ENCODE measurements around the gene ZBTB17. TPM values are rescaled to one million over a fixed set of nuclear protein-coding genes. Genes with fewer than 3 reads are reported as not detected.

Gene ZBTB17
- total RNA-seq, 1 donor from 2014 or later, result 63.9 TPM

GRCh38 chr1:15941044-15941840 is 34.7 kb downstream of the ZBTB17 start:
- Mint-ChIP-seq H3K27ac (no peak overlapping the region), H3K27me3 (no peaks in the 10 kb centered on the region)

GRCh38 chr1:15940110-15941043 is 35.5 kb downstream of the ZBTB17 start:
- H3K4me3 Mint-ChIP-seq, result no peak overlapping the region
- intact Hi-C loops (cut with micrococcal nuclease), result no loop called here
- H3K36me3 Mint-ChIP-seq (ENCODE audit: low read depth), result peaks cover 51% of the 10 kb centered on the region
- DNase-seq, result no peak
- peaks cover 13% of the 10 kb centered on the region for H3K4me1 Mint-ChIP-seq
- no peaks in the 10 kb centered on the region for H3K9me3 Mint-ChIP-seq
- H3K27ac Mint-ChIP-seq, result no peak overlapping the region
- no peaks in the 10 kb centered on the region for H3K27me3 Mint-ChIP-seq

More at GRCh38 chr1:15941044-15941840, 34.7 kb downstream of the ZBTB17 start:
- peaks cover 14% of the 10 kb centered on the region for H3K4me1 Mint-ChIP-seq
- no peak for DNase-seq
- H3K4me3 Mint-ChIP-seq, result no peak overlapping the region
- intact Hi-C loops (cut with micrococcal nuclease), result no loop called here
- no peaks in the 10 kb centered on the region for H3K9me3 Mint-ChIP-seq
- H3K36me3 Mint-ChIP-seq (ENCODE audit: low read depth), result peaks cover 47% of the 10 kb centered on the region

DNA sequence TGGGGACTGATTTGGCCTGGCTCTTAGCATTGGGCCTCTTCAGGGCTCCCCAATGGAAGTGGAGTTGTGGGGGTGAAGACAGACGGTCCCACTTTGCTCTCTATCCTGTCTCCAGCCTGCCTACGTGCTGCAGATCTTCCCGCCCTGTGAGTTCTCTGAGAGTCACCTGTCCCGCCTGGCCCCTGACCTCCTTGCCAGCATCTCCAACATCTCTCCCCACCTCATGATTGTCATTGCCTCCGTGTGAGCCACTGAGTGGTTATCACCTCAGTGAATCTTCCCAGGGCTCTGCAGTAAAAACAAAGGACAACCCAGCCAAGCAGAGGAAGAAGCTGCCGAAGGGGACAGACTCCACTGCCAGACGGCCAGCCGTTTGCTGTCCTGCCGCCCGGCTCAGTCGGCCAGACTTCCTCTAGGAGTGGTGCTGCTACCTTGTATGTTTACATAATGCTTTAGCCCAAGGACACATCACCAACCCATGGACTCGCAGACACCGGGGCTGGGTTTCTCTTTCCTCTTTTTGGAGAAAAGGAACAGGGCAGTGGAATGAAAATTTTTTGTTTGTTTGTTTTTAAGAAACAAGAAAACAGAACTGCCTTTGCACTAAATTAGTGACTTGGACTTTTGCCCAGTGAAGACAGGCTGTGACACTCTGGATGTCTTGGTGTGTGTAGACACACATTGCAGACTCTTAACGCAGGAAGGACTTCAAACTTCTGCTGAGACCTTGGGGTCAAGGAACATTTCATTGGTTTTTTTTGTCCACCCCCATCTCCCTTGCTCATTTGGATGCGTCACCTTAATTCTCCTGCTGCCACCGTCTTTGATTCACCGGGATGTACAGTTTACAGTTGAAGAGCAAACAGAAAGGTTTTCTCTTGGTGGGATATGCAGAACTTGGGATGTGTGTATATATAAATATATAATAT is 36.5 kb downstream of the ZBTB17 start:
- Mint-ChIP-seq H3K4me1 (peaks cover 13% of the 10 kb centered on the region), H3K27me3 (no peaks in the 10 kb centered on the region), H3K36me3 (ENCODE audit: low read depth) (peaks cover 56% of the 10 kb centered on the region), H3K4me3 (no peak overlapping the region), H3K9me3 (no peaks in the 10 kb centered on the region), H3K27ac (peak overlapping the region; percentile 71)
- DNase-seq, result no peak
- intact Hi-C loops (cut with micrococcal nuclease), result no loop called here

DNA sequence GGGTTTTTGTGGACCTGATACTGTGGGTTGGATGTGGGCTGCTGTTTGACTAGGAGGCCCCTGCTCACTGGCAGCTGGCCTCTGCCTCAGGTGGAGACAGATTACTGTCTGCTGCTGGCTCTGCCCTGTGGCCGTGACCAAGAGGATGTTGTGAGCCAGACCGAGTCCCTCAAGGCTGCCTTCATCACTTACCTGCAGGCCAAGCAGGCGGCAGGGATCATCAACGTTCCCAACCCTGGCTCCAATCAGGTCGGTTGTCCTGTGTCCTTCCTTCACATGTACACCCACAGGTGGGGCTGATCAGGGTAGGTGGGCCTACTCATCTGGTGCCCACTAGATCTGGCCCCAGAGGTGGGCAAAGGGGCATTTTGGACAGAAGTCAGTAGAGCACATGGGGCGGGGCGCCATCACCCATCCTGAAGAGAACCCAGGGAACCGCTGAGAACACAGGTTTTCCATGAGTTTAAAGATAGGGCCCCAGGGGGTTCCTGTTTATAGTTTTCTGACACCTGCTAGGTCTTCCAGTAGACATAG is 37.2 kb downstream of the ZBTB17 start:
- H3K27me3 Mint-ChIP-seq, result no peaks in the 10 kb centered on the region
- H3K4me3 Mint-ChIP-seq, result no peak overlapping the region
- DNase-seq, result no peak
- H3K9me3 Mint-ChIP-seq, result no peaks in the 10 kb centered on the region
- intact Hi-C loops (cut with micrococcal nuclease), result no loop called here
- peaks cover 62% of the 10 kb centered on the region for H3K36me3 Mint-ChIP-seq (ENCODE audit: low read depth)
- peak overlapping the region; percentile 71 for H3K27ac Mint-ChIP-seq
- H3K4me1 Mint-ChIP-seq, result peaks cover 13% of the 10 kb centered on the region

DNA sequence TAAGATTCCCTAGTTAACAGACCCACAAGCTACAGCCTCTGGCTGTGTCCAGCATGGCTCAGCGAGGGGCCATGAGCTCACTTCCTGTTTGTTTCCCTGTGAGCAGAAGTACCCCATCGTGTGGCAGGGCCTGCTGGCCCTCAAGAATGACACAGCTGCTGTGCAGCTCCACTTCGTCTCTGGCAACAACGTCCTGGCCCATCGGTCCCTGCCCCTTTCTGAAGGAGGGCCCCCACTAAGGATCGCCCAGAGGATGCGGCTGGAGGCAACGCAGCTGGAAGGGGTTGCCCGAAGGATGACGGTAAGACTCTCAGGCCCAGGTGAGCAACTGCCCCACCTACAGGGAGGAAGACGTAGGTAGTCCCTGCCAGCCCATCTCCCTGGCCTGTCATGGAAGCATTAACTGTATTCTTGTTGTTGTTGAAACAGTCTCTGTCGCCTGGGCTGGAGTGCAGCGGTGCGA is 38.2 kb downstream of the ZBTB17 start:
- peaks cover 69% of the 10 kb centered on the region for H3K36me3 Mint-ChIP-seq (ENCODE audit: low read depth)
- DNase-seq, result no peak
- H3K27me3 Mint-ChIP-seq, result no peaks in the 10 kb centered on the region
- peak overlapping the region; percentile 76 for H3K27ac Mint-ChIP-seq
- no peaks in the 10 kb centered on the region for H3K9me3 Mint-ChIP-seq
- H3K4me1 Mint-ChIP-seq, result peaks cover 13% of the 10 kb centered on the region
- no peak overlapping the region for H3K4me3 Mint-ChIP-seq
- intact Hi-C loops (cut with micrococcal nuclease), result no loop called here

GRCh38 chr1:15937146-15937545 is 38.8 kb downstream of the ZBTB17 start:
- no peak overlapping the region for H3K4me3 Mint-ChIP-seq
- H3K9me3 Mint-ChIP-seq, result no peaks in the 10 kb centered on the region
- DNase-seq, result no peak
- H3K27ac Mint-ChIP-seq, result peak overlapping the region; percentile 76
- H3K4me1 Mint-ChIP-seq, result peaks cover 13% of the 10 kb centered on the region
- no peaks in the 10 kb centered on the region for H3K27me3 Mint-ChIP-seq
- H3K36me3 Mint-ChIP-seq (ENCODE audit: low read depth), result peaks cover 72% of the 10 kb centered on the region
- intact Hi-C loops (cut with micrococcal nuclease), result no loop called here

DNA sequence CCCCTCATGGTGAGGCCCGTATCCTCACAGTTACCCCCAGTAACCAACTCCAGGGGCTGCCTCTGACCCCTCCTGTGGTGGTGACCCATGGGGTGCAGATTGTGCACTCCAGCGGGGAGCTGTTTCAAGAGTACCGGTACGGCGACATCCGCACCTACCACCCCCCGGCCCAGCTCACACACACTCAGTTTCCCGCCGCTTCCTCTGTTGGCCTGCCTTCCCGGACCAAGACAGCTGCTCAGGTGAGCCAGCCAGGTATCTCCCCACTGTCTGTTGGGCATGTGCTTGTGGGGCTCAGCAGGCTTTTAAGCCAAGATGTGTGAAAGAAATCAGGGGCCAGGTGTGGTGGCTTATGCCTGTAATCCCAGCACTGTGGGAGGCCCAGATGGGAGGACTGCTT is 39.9 kb downstream of the ZBTB17 start:
- Mint-ChIP-seq H3K4me1 (peaks cover 13% of the 10 kb centered on the region), H3K9me3 (no peaks in the 10 kb centered on the region), H3K27me3 (no peaks in the 10 kb centered on the region), H3K4me3 (no peak overlapping the region), H3K36me3 (ENCODE audit: low read depth) (peaks cover 79% of the 10 kb centered on the region), H3K27ac (no peak overlapping the region)
- no peak for DNase-seq
- intact Hi-C loops (cut with micrococcal nuclease), result no loop called here

DNA sequence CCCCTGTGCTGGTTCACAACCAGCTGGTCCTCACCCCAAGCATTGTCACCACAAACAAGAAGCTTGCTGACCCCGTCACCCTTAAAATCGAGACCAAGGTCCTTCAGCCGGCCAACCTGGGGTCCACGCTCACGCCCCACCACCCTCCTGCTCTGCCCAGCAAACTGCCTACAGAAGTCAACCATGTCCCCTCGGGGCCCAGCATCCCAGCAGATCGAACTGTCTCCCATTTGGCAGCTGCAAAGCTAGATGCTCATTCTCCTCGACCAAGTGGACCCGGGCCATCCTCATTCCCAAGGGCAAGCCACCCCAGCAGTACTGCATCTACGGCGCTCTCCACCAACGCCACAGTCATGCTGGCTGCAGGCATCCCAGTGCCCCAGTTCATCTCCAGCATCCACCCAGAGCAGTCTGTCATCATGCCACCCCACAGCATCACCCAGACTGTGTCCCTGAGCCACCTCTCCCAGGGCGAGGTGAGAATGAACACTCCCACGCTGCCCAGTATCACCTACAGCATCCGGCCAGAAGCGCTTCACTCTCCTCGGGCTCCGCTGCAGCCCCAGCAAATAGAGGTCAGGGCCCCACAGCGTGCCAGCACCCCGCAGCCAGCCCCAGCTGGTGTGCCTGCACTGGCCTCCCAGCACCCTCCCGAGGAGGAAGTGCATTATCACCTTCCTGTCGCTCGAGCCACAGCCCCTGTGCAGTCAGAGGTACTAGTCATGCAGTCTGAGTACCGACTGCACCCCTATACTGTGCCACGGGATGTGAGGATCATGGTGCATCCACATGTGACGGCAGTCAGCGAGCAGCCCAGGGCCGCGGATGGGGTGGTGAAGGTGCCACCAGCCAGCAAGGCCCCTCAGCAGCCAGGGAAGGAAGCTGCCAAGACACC is 40.6 kb downstream of the ZBTB17 start:
- Mint-ChIP-seq H3K4me1 (peaks cover 13% of the 10 kb centered on the region), H3K27me3 (no peaks in the 10 kb centered on the region), H3K27ac (peak overlapping the region; percentile 13), H3K9me3 (no peaks in the 10 kb centered on the region), H3K4me3 (no peak overlapping the region), H3K36me3 (ENCODE audit: low read depth) (peaks cover 81% of the 10 kb centered on the region)
- intact Hi-C loops (cut with micrococcal nuclease), result no loop called here
- no peak for DNase-seq

DNA sequence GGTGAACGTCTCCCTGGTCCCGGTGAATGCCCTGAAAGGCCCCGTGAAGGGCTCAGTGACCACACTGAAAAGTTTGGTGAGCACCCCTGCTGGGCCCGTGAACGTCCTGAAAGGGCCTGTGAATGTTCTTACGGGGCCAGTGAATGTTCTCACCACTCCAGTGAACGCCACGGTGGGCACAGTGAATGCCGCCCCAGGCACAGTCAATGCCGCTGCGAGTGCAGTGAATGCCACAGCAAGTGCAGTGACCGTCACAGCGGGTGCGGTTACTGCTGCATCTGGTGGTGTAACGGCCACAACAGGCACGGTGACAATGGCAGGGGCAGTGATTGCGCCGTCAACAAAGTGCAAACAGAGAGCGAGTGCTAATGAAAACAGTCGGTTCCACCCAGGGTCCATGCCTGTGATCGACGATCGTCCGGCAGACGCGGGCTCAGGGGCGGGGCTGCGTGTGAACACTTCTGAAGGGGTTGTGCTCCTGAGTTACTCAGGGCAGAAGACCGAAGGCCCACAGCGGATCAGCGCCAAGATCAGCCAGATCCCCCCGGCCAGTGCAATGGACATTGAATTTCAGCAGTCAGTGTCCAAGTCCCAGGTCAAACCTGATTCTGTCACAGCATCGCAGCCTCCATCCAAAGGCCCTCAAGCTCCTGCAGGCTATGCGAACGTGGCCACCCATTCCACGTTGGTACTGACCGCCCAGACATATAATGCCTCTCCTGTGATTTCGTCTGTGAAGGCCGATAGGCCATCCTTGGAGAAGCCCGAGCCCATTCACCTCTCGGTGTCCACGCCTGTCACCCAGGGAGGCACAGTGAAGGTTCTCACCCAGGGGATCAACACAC is 41.5 kb downstream of the ZBTB17 start:
- Mint-ChIP-seq H3K27me3 (no peaks in the 10 kb centered on the region), H3K4me1 (peaks cover 13% of the 10 kb centered on the region), H3K36me3 (ENCODE audit: low read depth) (peaks cover 83% of the 10 kb centered on the region), H3K4me3 (no peak overlapping the region), H3K27ac (no peak overlapping the region), H3K9me3 (no peaks in the 10 kb centered on the region)
- intact Hi-C loops (cut with micrococcal nuclease), result no loop called here
- DNase-seq, result no peak

GRCh38 chr1:15933684-15934083 is 42.2 kb downstream of the ZBTB17 start:
- no peak for DNase-seq
- intact Hi-C loops (cut with micrococcal nuclease), result no loop called here
- Mint-ChIP-seq H3K4me1 (peaks cover 11% of the 10 kb centered on the region), H3K4me3 (no peak overlapping the region), H3K9me3 (no peaks in the 10 kb centered on the region), H3K27ac (peak overlapping the region; percentile 15), H3K36me3 (ENCODE audit: low read depth) (peaks cover 86% of the 10 kb centered on the region), H3K27me3 (no peaks in the 10 kb centered on the region)

DNA sequence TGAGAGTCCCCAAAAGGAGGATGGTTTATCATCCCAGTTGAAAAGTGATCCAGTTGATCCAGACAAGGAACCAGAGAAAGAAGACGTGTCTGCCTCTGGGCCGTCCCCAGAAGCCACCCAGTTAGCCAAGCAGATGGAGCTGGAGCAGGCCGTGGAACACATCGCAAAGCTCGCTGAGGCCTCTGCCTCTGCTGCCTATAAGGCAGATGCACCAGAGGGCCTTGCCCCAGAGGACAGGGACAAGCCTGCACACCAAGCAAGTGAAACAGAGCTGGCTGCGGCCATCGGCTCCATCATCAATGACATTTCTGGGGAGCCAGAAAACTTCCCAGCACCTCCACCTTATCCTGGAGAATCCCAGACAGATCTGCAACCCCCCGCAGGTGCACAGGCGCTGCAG is 43.3 kb downstream of the ZBTB17 start:
- DNase-seq, result no peak
- Mint-ChIP-seq H3K27ac (peak overlapping the region; percentile 40), H3K4me3 (no peak overlapping the region), H3K9me3 (no peaks in the 10 kb centered on the region), H3K36me3 (ENCODE audit: low read depth) (peaks cover 86% of the 10 kb centered on the region), H3K4me1 (peaks cover 11% of the 10 kb centered on the region), H3K27me3 (no peaks in the 10 kb centered on the region)
- intact Hi-C loops (cut with micrococcal nuclease), result no loop called here

GRCh38 chr1:15931884-15932283 is 44.0 kb downstream of the ZBTB17 start:
- Mint-ChIP-seq H3K27ac (no peak overlapping the region), H3K9me3 (no peaks in the 10 kb centered on the region), H3K36me3 (ENCODE audit: low read depth) (peaks cover 82% of the 10 kb centered on the region), H3K4me1 (peaks cover 9% of the 10 kb centered on the region), H3K27me3 (no peaks in the 10 kb centered on the region), H3K4me3 (no peak overlapping the region)
- intact Hi-C loops (cut with micrococcal nuclease), result no loop called here
- no peak for DNase-seq
